Rectal smooth muscle tissue (tissue), 1 donor: ENCODE results near the gene PLXDC1.

Experiments
- H3K27ac ChIP-seq: one replicate; pipeline ENCODE4 v1.7.0; 2013; ENCODE audit warnings: low read depth, low read length, inconsistent platforms
- H3K27me3 ChIP-seq: one replicate; pipeline ENCODE4 v1.7.0; 2013; ENCODE audit warnings: low read length; ENCODE audit not compliant: control insufficient read depth, insufficient read depth
- H3K36me3 ChIP-seq: one replicate; pipeline ENCODE4 v1.7.0; 2013; ENCODE audit warnings: low read length; ENCODE audit not compliant: control insufficient read depth, insufficient read depth
- H3K4me1 ChIP-seq: one replicate; pipeline ENCODE4 v1.7.0; 2013; ENCODE audit warnings: low read length; ENCODE audit not compliant: control insufficient read depth, insufficient read depth
- H3K4me3 ChIP-seq: one replicate; pipeline ENCODE4 v1.7.0; 2013; ENCODE audit warnings: low read length
- H3K9ac ChIP-seq: one replicate; pipeline ENCODE4 v1.7.0; 2013; ENCODE audit warnings: low read length

The PLXDC1 gene

GRCh38 chr17:39108461-39109375 is 42.7 kb downstream of the PLXDC1 start:
- Histone ChIP-seq H3K27me3 (peaks cover 3% of the 10 kb centered on the region), H3K4me1 (no peaks in the 10 kb centered on the region), H3K36me3 (no peaks in the 10 kb centered on the region)

GRCh38 chr17:39107973-39108372 is 43.5 kb downstream of the PLXDC1 start:
- Histone ChIP-seq H3K27ac (no peak overlapping the region), H3K9ac (no peak overlapping the region)

More at GRCh38 chr17:39108461-39109375, 42.7 kb downstream of the PLXDC1 start:
- Histone ChIP-seq H3K9ac (no peak overlapping the region), H3K4me3 (no peak overlapping the region), H3K27ac (no peak overlapping the region)

GRCh38 chr17:39107155-39107554 is 44.3 kb downstream of the PLXDC1 start:
- Histone ChIP-seq H3K27me3 (peaks cover 3% of the 10 kb centered on the region), H3K4me3 (no peak overlapping the region), H3K9ac (no peak overlapping the region), H3K27ac (no peak overlapping the region), H3K4me1 (no peaks in the 10 kb centered on the region), H3K36me3 (no peaks in the 10 kb centered on the region)

More at GRCh38 chr17:39107973-39108372, 43.5 kb downstream of the PLXDC1 start:
- peaks cover 3% of the 10 kb centered on the region for H3K27me3 ChIP-seq
- no peaks in the 10 kb centered on the region for H3K36me3 ChIP-seq
- no peak overlapping the region for H3K4me3 ChIP-seq
- H3K4me1 ChIP-seq, result no peaks in the 10 kb centered on the region

GRCh38 chr17:39105705-39106104 is 45.7 kb downstream of the PLXDC1 start:
- H3K4me3 ChIP-seq, result no peak overlapping the region
- H3K27me3 ChIP-seq, result peaks cover 3% of the 10 kb centered on the region
- no peak overlapping the region for H3K9ac ChIP-seq
- H3K36me3 ChIP-seq, result no peaks in the 10 kb centered on the region
- no peak overlapping the region for H3K27ac ChIP-seq
- H3K4me1 ChIP-seq, result no peaks in the 10 kb centered on the region

- Histone ChIP-seq H3K36me3 (no peaks in the 10 kb centered on the region), H3K9ac (no peak overlapping the region), H3K4me3 (no peak overlapping the region), H3K27me3 (peaks cover 3% of the 10 kb centered on the region), H3K27ac (no peak overlapping the region), H3K4me1 (peaks cover 5% of the 10 kb centered on the region)
Observed at GRCh38 chr17:39104657-39105056, 46.8 kb downstream of the PLXDC1 start.

- Histone ChIP-seq H3K36me3 (no peaks in the 10 kb centered on the region), H3K27ac (no peak overlapping the region), H3K9ac (no peak overlapping the region), H3K27me3 (peaks cover 3% of the 10 kb centered on the region), H3K4me3 (no peak overlapping the region), H3K4me1 (peaks cover 11% of the 10 kb centered on the region)
Observed at GRCh38 chr17:39104046-39104445, 47.4 kb downstream of the PLXDC1 start.

GRCh38 chr17:39101091-39101490 is 50.3 kb downstream of the PLXDC1 start:
- Histone ChIP-seq H3K27me3 (no peaks in the 10 kb centered on the region), H3K9ac (no peak overlapping the region), H3K27ac (no peak overlapping the region), H3K36me3 (no peaks in the 10 kb centered on the region), H3K4me3 (no peak overlapping the region), H3K4me1 (peaks cover 11% of the 10 kb centered on the region)

- Histone ChIP-seq H3K27me3 (no peaks in the 10 kb centered on the region), H3K27ac (no peak overlapping the region), H3K4me1 (peaks cover 11% of the 10 kb centered on the region), H3K9ac (no peak overlapping the region), H3K4me3 (no peak overlapping the region), H3K36me3 (no peaks in the 10 kb centered on the region)
Observed at GRCh38 chr17:39100530-39100929, 50.9 kb downstream of the PLXDC1 start.

GRCh38 chr17:39099663-39100286 is 51.7 kb downstream of the PLXDC1 start:
- Histone ChIP-seq H3K4me1 (peaks cover 11% of the 10 kb centered on the region), H3K36me3 (no peaks in the 10 kb centered on the region), H3K27me3 (no peaks in the 10 kb centered on the region), H3K4me3 (no peak overlapping the region), H3K9ac (no peak overlapping the region), H3K27ac (peak overlapping the region; percentile 41)

GRCh38 chr17:39098588-39098987 is 52.8 kb downstream of the PLXDC1 start:
- Histone ChIP-seq H3K27me3 (no peaks in the 10 kb centered on the region), H3K4me3 (no peak overlapping the region), H3K27ac (no peak overlapping the region), H3K4me1 (peaks cover 11% of the 10 kb centered on the region), H3K9ac (no peak overlapping the region), H3K36me3 (no peaks in the 10 kb centered on the region)

GRCh38 chr17:39097537-39097936 is 53.9 kb downstream of the PLXDC1 start:
- H3K27me3 ChIP-seq, result no peaks in the 10 kb centered on the region
- peaks cover 11% of the 10 kb centered on the region for H3K4me1 ChIP-seq
- H3K27ac ChIP-seq, result no peak overlapping the region
- no peak overlapping the region for H3K4me3 ChIP-seq
- no peak overlapping the region for H3K9ac ChIP-seq
- H3K36me3 ChIP-seq, result no peaks in the 10 kb centered on the region

GRCh38 chr17:39097150-39097519 is 54.3 kb downstream of the PLXDC1 start:
- Histone ChIP-seq H3K36me3 (no peaks in the 10 kb centered on the region), H3K27ac (no peak overlapping the region)

More at GRCh38 chr17:39097150-39097519, 54.3 kb downstream of the PLXDC1 start:
- no peaks in the 10 kb centered on the region for H3K27me3 ChIP-seq
- H3K9ac ChIP-seq, result no peak overlapping the region
- peaks cover 11% of the 10 kb centered on the region for H3K4me1 ChIP-seq
- H3K4me3 ChIP-seq, result no peak overlapping the region
